GM21423 (cell line): ENCODE measurements around the gene P2RY12.

Source experiments
- ATAC-seq: cut with Tn5 transposase; IDR thresholded peaks from one replicate; pipeline ENCODE4 v1.9.1; 2021; ENCODE audit warnings: mild to moderate bottlenecking, moderate library complexity; ENCODE audit not compliant: unreplicated experiment

The P2RY12 gene

GRCh38 chr3:151347432-151347831, 37.1 kb downstream of the P2RY12 start:
- ATAC-seq: no peak

GRCh38 chr3:151346292-151346691, 38.3 kb downstream of the P2RY12 start:
- ATAC-seq: no peak

GRCh38 chr3:151345859-151346258, 38.7 kb downstream of the P2RY12 start:
- no peak for ATAC-seq

- no peak for ATAC-seq
Measured at GRCh38 chr3:151331696-151332095, 52.9 kb downstream of the P2RY12 start.

GRCh38 chr3:151330899-151331298, 53.7 kb downstream of the P2RY12 start:
- no peak for ATAC-seq

- ATAC-seq: no peak
Measured at GRCh38 chr3:151330379-151330778, 54.2 kb downstream of the P2RY12 start.

GRCh38 chr3:151329363-151329762, 55.2 kb downstream of the P2RY12 start, which contains the start of gene P2RY13:
Gene P2RY13 (minus strand): TSS chr3:151329549. CDS start chr3:151329528, 21 bp downstream.
- ATAC-seq: no peak

- no peak for ATAC-seq
Measured at GRCh38 chr3:151328298-151328995, 56.1 kb downstream of the P2RY12 start.

- no peak for ATAC-seq
Measured at GRCh38 chr3:151327571-151328198, 56.9 kb downstream of the P2RY12 start.

- no peak for ATAC-seq
Measured at GRCh38 chr3:151322511-151322910, 62.0 kb downstream of the P2RY12 start.

GRCh38 chr3:151321526-151321925, 63.0 kb downstream of the P2RY12 start:
- no peak for ATAC-seq

GRCh38 chr3:151320131-151320530, 64.4 kb downstream of the P2RY12 start:
- no peak for ATAC-seq

GRCh38 chr3:151319628-151320027, 64.9 kb downstream of the P2RY12 start:
- ATAC-seq: no peak

- no peak for ATAC-seq
Measured at GRCh38 chr3:151318991-151319390, 65.6 kb downstream of the P2RY12 start.

GRCh38 chr3:151318313-151318712, 66.2 kb downstream of the P2RY12 start:
- ATAC-seq: no peak

GRCh38 chr3:151316267-151316991, 68.1 kb downstream of the P2RY12 start, which contains the start of gene GPR87:
Gene GPR87 (minus strand): TSS chr3:151316820. CDS start chr3:151300100, 16,720 bp downstream.
- no peak for ATAC-seq

- no peak for ATAC-seq
Measured at GRCh38 chr3:151315846-151316245, 68.7 kb downstream of the P2RY12 start.

- ATAC-seq: no peak
Measured at GRCh38 chr3:151315136-151315535, 69.4 kb downstream of the P2RY12 start.

GRCh38 chr3:151314593-151314992, 70.0 kb downstream of the P2RY12 start:
- ATAC-seq: no peak

- no peak for ATAC-seq
Measured at GRCh38 chr3:151314137-151314536, 70.4 kb downstream of the P2RY12 start.

- no peak for ATAC-seq
Measured at GRCh38 chr3:151312972-151313371, 71.6 kb downstream of the P2RY12 start.

- no peak for ATAC-seq
Measured at GRCh38 chr3:151309566-151309965, 75.0 kb downstream of the P2RY12 start.
